ENCODE measurements around the gene ROR1. TPM values are rescaled to one million over a fixed set of nuclear protein-coding genes. Genes with fewer than 3 reads are reported as not detected.

ROR1 gene
- total and polyA plus RNA-seq, 9 of the 15 experiments (the other 6 are each of a cell fraction or from before 2014, with no cell fraction given), result 0.02 TPM; not detected in 8

DNA sequence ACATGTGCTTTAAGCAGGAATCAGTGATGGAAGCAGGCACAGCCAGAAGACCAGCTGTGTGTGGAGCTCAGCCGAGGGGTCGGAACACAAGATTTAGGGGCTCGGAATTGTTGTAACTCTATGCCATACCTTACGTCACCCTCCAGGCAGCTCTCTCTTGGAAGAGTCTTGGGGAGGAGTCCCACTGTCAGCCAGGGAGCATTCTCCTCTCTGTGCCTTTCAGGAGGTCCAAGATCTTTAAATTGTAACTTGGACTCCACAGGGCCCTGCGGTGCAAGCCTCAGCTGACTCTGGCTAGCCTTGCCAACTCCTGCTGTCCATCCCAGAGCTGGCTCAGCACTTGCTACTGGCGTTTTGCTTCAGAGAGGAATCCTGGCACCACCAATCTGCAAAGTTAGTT is 26.4 kb upstream of the ROR1 start:
- H3K79me2 ChIP-seq (ENCODE audit: control insufficient read depth, insufficient read depth, low read length), result no peaks in the 10 kb centered on the region
- in situ Hi-C loops (cut with MboI), result no loop called here
- BruUV-seq (replicated peaks), result no TSS peak
- no peak overlapping the region for H3K4me3 ChIP-seq
- intact Hi-C loops (cut with micrococcal nuclease), result no loop called here
- no peak for DNase-seq (ENCODE audit: extremely low read depth in 1 of 4, low spot score in 3 of 4)
- no peak overlapping the region for H2AFZ ChIP-seq (ENCODE audit: low read depth, low read length)
- no peak for ATAC-seq
- no peaks in the 10 kb centered on the region for H3K4me1 ChIP-seq (replicated peaks in 1 of 2; ENCODE audit: control insufficient read depth in 2 of 2, insufficient read depth in 2 of 2, low read length in 2 of 2)
- no peaks in the 10 kb centered on the region for H3K9me1 ChIP-seq (ENCODE audit: control insufficient read depth, insufficient read depth, low read length)
- peaks cover 3 to 14% of the 10 kb centered on the region in 2 experiments; a peak in 3 of 5 replicates for H3K27me3 ChIP-seq (ENCODE audit: control insufficient read depth in 2 of 2, insufficient read depth in 2 of 2, low read length in 2 of 2)
- ChIA-PET CTCF (ENCODE audit: low intra/inter-chr PET ratio) (no interaction called here), POLR2A (interaction anchor here (0.5 kb wide), 1 partner anchor 869 kb away, joined by 3 read pairs; no protein-coding TSS in a partner anchor)
- no peaks in the 10 kb centered on the region for H3K36me3 ChIP-seq (ENCODE audit: control insufficient read depth, insufficient read depth, low read length)
- no peaks in the 10 kb centered on the region for H3K9me3 ChIP-seq (replicated peaks; ENCODE audit: control insufficient read depth, insufficient read depth, low read depth, low read length)
- 1% methylated on average over 6 of the region's 6 CpGs for WGBS (ENCODE audit: insufficient coverage, low coverage, missing lambda C conversion rate)
- no peaks in the 10 kb centered on the region; the same call in 1 of the 2 replicates for H4K20me1 ChIP-seq (replicated peaks; ENCODE audit: control insufficient read depth, insufficient read depth, low read length)
- no peak for FAIRE-seq
- H3K9ac ChIP-seq (ENCODE audit: insufficient read depth in 1 of 2, low read depth in 2 of 2, low read length in 2 of 2), result no peak overlapping the region
- H3K4me2 ChIP-seq (ENCODE audit: insufficient read depth, low read length), result no peak overlapping the region
- no peak overlapping the region for H3K27ac ChIP-seq (ENCODE audit: extremely low read depth, low read depth, low read length)
- no peak for TF ChIP-seq KDM5B (IDR thresholded peaks at IDR 0.05; ENCODE audit: insufficient replicate concordance, low read depth, low read length)
- TF ChIP-seq ZEB2 (IDR thresholded peaks at IDR 0.05), result no peak
- TF ChIP-seq SMC3 (conservative IDR thresholded peaks at IDR 0.05; ENCODE audit: insufficient read depth, low read depth, low read length), result no peak
- no peak for TF ChIP-seq NFIX (CRISPR knock-in tag; IDR thresholded peaks at IDR 0.05; ENCODE audit: low read depth)
- no peak for TF ChIP-seq RFX7 (CRISPR knock-in tag; IDR thresholded peaks at IDR 0.05)

DNA sequence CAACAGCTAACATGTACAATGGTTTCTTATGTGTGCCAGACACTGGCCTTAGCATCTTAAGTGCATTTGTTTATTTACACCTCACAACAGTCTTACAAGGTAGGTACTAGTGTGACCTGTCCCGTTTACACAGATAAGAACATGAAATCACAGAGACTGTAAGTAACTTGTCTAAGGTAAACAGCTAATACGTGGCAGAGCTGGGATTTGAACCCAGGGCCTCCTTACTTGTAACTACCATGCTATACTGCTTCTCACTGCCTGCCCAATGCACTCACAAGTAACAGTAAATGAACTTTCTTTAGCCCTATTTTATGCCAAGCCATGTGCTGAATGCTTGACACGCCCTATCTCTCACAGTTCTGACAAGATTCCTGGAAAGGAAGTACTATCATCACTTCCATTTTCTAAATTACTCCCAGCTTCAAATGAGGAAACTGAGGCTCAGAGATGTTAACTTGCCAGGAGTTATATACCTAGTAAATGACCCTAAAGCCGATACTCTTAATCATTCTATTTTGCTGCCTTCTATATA is 25.7 kb upstream of the ROR1 start:
- no TSS peak for BruUV-seq (replicated peaks)
- Histone ChIP-seq H3K9me3 (replicated peaks; ENCODE audit: control insufficient read depth, insufficient read depth, low read depth, low read length) (no peaks in the 10 kb centered on the region), H3K27ac (ENCODE audit: extremely low read depth, low read depth, low read length) (no peak overlapping the region), H3K27me3 (ENCODE audit: control insufficient read depth in 2 of 2, insufficient read depth in 2 of 2, low read length in 2 of 2) (peaks cover 3 to 14% of the 10 kb centered on the region in 2 experiments; a peak in 3 of 5 replicates), H3K9me1 (ENCODE audit: control insufficient read depth, insufficient read depth, low read length) (no peaks in the 10 kb centered on the region), H3K4me2 (ENCODE audit: insufficient read depth, low read length) (no peak overlapping the region), H3K4me3 (no peak overlapping the region), H3K9ac (ENCODE audit: insufficient read depth in 1 of 2, low read depth in 2 of 2, low read length in 2 of 2) (no peak overlapping the region), H2AFZ (ENCODE audit: low read depth, low read length) (no peak overlapping the region), H4K20me1 (replicated peaks; ENCODE audit: control insufficient read depth, insufficient read depth, low read length) (no peaks in the 10 kb centered on the region; the same call in 1 of the 2 replicates), H3K36me3 (ENCODE audit: control insufficient read depth, insufficient read depth, low read length) (no peaks in the 10 kb centered on the region), H3K4me1 (replicated peaks in 1 of 2; ENCODE audit: control insufficient read depth in 2 of 2, insufficient read depth in 2 of 2, low read length in 2 of 2) (no peaks in the 10 kb centered on the region), H3K79me2 (ENCODE audit: control insufficient read depth, insufficient read depth, low read length) (no peaks in the 10 kb centered on the region)
- no peak for DNase-seq (ENCODE audit: extremely low read depth in 1 of 4, low spot score in 3 of 4)
- FAIRE-seq, result no peak
- intact Hi-C loops (cut with micrococcal nuclease) (no loop called here), in situ Hi-C loops (cut with MboI) (no loop called here)
- WGBS (ENCODE audit: insufficient coverage, low coverage, missing lambda C conversion rate), result 0% methylated on average over 4 of the region's 4 CpGs
- no peak for TF ChIP-seq SNIP1 (IDR thresholded peaks at IDR 0.05; ENCODE audit: low read depth)
- TF ChIP-seq CXXC5 (CRISPR knock-in tag; IDR thresholded peaks at IDR 0.05), result no peak
- TF ChIP-seq ZNF707 (CRISPR knock-in tag; conservative IDR thresholded peaks at IDR 0.05), result no peak
- TF ChIP-seq HDGF (IDR thresholded peaks at IDR 0.05), result no peak
- TF ChIP-seq MCM5 (IDR thresholded peaks at IDR 0.05; ENCODE audit: low read depth), result no peak
- TF ChIP-seq ZNF24 (IDR thresholded peaks at IDR 0.05), result no peak
- TF ChIP-seq ZNF347 (CRISPR knock-in tag; IDR thresholded peaks at IDR 0.05; ENCODE audit: low read depth), result no peak
- no peak for TF ChIP-seq ZBED1 (IDR thresholded peaks at IDR 0.05)
- TF ChIP-seq NFE2L1 (tag; IDR thresholded peaks at IDR 0.05; ENCODE audit: borderline replicate concordance, low read depth), result no peak
- TF ChIP-seq TCF7L2 (IDR thresholded peaks at IDR 0.05; ENCODE audit: low read depth, low read length), result no peak
- no peak for TF ChIP-seq ZNF77 (CRISPR knock-in tag; IDR thresholded peaks at IDR 0.05)
- no peak for TF ChIP-seq ZNF431 (CRISPR knock-in tag; IDR thresholded peaks at IDR 0.05)
- no peak for TF ChIP-seq MED1 (CRISPR knock-in tag; IDR thresholded peaks at IDR 0.05; ENCODE audit: borderline replicate concordance)
- TF ChIP-seq ARID2 (IDR thresholded peaks at IDR 0.05), result no peak
- no peak for TF ChIP-seq ZNF717 (CRISPR knock-in tag; IDR thresholded peaks at IDR 0.05)
- POLR2A ChIA-PET, result no interaction called here
- CTCF ChIA-PET (ENCODE audit: low intra/inter-chr PET ratio), result no interaction called here
- no peak for ATAC-seq
